CMK (cell line): Measurements from ENCODE around the gene AP3B1.

Experiments used
- DNase-seq: peaks from one replicate; pipeline ENCODE4 v3.0.0-alpha.2; 2010; ENCODE audit warnings: low read depth

AP3B1 gene

DNA sequence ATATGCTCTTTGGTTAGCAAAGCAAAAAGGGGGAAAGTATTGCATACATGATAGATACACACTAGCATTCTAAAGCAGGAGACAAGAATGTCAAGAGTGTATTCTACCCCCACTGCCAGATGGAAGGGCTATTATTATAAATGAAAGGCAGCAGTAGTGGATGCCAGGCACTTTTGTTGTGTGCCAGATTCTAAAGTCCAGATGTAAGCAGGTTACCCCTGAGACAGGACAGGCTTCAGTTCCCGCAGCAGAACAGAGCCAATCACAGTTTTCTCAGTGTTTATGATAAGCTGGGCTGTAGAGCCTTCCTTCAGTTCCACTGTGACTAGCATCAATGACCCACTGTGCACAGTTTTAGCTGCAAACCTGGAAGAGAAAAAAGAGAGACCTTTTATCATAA lies 291.8 kb downstream of the AP3B1 start:
- no peak for DNase-seq

DNA sequence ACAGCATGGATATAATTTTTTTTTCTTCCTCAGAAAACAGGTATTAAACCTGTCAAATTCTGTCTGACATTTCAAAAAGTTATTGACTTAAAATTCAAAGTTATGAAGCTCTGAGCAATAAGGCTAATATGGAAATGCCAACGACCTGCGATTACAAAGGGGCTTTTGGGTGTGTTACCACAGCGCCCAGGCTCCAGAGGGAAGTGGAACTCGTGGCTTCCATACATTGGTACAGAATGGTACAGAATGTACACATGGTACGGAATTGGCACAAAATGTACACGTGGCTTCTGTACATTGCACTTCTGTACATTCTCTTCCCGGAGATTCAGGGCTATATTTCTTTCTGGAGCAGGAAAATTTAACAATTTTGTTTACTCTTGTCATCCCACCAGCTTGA lies 293.3 kb downstream of the AP3B1 start:
- no peak for DNase-seq

DNA sequence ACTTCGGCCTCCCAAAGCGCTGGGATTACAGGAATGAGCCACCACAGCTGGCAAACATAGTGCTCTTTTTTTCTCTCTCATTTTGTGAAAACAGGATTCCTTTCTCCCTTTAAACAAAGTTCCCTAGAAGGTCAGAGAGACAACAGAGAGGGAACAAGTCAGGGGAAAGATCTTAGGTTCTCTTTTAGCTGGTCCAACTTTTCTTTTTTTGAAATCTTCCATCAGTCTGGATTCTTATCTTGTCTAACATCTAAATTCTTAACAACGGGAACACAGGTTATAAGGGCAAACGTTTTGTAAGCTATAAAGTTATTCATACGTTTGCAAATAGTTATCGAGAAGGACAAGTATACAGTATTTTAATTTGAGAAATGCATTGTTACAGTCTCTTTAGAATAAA lies 294.3 kb downstream of the AP3B1 start:
- no peak for DNase-seq

- no peak for DNase-seq
Measured at GRCh38 chr5:77999399-77999798, 295.1 kb downstream of the AP3B1 start.

DNA sequence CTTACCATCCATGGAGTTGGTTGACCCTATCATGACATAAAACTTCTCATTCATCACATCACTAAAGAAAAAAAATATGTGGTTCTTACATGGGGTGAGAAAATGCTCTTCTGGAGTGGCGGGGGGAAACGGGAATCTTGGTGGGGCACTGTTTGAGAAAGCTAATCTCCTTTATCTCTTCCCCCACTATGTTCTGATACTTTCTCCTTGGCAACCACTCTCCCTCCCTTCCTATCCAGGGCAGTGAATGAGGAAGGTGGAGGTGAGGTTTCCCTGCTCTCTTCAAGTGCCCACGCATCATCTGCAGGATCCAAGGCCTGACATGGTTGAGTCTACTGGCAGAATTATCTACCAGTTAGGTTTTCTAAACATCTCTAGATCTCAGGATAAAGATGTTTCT lies 297.6 kb downstream of the AP3B1 start:
- no peak for DNase-seq

DNA sequence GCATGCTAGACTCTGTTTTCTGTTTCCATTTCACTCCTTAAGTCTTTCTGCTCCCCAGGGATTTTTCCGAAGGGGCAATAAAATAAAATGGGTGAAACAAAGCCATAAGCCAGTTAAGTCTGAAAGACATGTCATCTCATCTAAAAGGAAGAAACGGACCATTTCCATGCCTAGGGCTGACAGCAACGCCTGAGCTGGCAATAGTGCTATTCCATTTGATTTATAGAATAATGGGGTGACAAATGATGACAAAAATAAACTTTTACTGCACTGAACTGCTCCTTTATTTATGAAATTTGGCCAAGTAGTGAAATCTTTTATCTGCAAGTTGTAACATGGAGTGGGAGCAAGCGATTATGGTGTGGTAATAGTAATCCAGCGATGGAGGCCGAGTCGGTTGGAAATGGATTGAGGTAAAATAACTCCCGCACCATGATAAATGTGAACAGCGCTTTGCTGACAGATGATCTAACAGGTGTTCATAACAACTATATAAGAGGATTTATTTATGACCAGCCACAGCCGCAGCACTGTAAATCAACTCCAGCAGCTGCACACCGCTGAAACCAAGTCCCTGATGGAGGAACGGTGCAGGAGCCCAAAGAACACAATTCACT lies 298.6 kb downstream of the AP3B1 start:
- DNase-seq: no peak

- no peak for DNase-seq
Measured at GRCh38 chr5:77994943-77995342, 299.6 kb downstream of the AP3B1 start.

- no peak for DNase-seq
Measured at GRCh38 chr5:77993855-77994318, 300.6 kb downstream of the AP3B1 start.

DNA sequence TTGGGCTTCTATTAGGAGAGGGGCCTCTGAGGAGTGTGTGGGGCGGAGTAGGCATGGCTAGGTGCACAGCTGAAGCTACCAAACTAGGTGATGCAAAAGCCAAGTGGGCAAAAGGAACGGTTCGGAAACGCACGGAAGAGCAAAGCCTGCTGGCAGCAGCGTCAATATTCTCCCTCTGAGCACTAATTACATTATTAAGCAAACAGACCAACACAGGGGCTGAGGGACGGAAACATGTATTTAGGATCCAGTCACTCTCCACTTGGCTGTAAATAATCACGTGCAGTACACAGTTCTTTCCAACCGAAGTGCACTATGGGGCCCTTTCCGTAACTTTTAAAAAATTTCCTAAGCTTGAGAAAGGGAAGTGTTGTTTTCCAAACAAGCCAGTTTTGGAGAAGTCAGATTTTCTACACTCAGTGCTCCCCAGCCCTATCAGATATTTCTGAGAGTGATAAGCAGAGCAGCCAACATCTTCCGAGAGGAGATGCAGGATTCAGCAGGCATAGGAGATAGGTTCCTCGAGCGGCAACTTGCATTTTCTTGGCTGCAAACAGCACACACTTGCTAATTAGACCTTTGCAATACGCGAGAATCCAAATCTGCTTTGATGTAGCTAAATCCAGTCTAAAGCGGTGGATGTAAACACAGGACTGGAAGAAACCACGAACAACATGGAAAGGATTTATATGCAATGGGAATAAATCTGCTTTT lies 301.2 kb downstream of the AP3B1 start:
- DNase-seq: no peak

GRCh38 chr5:77991084-77991483 lies 303.4 kb downstream of the AP3B1 start:
- no peak for DNase-seq

- no peak for DNase-seq
Measured at GRCh38 chr5:77990020-77990419, 304.5 kb downstream of the AP3B1 start.

DNA sequence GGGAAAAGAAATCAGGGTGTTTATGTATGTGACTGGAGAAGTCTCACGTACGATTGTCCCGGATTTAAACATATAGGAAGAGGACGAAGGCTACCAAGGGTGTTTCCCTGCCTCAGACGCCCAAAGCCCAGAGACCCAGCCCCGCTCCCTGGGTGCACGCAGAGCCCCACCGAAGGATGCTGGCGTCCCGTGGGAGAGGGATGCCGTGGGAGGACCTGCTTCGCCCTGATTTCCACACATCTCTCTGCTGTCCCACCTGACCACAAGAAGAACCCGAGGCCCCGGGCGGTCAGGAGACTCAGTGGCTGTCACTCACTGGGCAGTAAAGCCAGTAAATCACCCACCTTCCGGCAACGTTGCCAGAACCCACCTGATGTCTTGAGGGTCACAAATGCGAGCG lies 306.5 kb downstream of the AP3B1 start:
- no peak for DNase-seq

GRCh38 chr5:77987331-77987730 lies 307.2 kb downstream of the AP3B1 start:
- DNase-seq: no peak

DNA sequence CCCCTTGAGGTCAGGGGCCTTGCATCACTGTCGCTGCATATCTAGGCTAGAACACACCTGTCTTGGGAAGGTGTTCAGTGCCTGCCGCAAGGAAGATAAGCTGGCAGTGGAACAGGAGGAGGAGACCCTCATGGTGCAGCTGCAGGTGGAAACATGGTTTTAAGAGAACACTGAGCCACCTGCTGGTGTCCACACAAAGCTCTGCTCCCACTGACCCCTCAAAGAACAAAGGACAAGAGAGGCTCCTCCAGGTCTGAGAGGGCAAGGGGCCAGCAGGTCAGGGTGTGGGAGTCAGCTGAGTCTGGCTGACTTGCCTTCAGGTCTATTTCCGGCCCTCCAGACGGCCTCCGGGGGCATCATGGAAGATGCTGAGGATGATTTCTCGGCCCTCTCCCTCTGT lies 308.2 kb downstream of the AP3B1 start:
- no peak for DNase-seq

- DNase-seq: no peak
Measured at GRCh38 chr5:77985247-77985646, 309.3 kb downstream of the AP3B1 start.

DNA sequence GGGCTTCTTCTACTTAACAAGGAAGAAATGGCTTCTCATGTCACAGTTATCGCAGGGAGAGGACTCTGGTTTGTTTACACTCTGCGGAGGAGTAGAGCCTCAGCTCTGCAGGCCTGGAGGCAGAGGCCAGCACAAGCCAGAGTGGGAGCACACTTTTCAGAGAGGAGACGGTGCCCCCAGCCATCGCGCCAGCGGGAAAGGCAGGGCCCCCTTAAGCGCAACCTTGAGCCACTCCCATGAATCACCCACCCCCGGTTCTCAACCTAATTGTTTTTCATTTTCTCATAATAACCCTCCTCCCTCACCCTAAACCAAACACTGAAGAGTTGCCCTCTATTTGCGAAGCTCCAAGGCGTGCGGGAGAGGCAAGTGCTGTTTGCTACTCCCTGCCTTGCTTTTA lies 309.9 kb downstream of the AP3B1 start:
- no peak for DNase-seq

- no peak for DNase-seq
Measured at GRCh38 chr5:77983482-77984199, 310.9 kb downstream of the AP3B1 start.

GRCh38 chr5:77981820-77982219 lies 312.7 kb downstream of the AP3B1 start:
- DNase-seq: no peak

DNA sequence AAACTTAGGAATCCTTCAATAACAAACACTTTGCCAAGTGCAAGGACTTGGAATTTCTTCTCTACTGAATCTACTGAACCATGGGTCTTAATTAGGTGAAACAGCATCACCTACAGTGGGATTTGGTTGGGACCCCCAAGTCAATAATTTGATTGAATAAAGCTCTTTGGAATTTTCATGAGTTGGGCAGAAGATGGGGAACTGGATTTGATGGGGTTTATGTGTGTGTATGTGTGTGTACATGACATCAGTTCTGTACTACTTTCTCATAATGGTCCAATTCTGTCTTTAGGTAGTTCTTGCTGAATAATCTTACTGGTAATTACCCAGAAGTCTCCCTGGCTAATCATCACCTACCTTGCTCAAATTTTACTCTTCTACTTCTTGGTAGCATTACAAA lies 319.9 kb downstream of the AP3B1 start:
- no peak for DNase-seq

DNA sequence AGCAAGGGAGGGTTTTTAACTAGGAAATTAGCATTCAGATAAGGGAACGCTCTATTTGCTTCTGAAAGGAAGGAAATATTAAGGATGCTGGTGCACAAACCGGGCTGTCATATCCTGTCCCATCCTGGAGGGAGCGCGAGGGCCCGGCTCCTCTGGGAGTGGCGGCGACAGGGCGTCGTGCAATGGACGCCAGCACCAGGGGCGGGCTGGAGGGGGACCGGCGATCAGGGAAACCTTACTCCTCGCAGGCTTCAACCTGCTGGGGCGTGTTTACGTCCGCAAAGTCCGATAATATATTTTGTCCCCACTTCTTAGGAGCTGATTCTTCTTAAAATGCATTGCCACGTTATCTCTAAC lies 321.3 kb downstream of the AP3B1 start:
- DNase-seq: no peak

DNA sequence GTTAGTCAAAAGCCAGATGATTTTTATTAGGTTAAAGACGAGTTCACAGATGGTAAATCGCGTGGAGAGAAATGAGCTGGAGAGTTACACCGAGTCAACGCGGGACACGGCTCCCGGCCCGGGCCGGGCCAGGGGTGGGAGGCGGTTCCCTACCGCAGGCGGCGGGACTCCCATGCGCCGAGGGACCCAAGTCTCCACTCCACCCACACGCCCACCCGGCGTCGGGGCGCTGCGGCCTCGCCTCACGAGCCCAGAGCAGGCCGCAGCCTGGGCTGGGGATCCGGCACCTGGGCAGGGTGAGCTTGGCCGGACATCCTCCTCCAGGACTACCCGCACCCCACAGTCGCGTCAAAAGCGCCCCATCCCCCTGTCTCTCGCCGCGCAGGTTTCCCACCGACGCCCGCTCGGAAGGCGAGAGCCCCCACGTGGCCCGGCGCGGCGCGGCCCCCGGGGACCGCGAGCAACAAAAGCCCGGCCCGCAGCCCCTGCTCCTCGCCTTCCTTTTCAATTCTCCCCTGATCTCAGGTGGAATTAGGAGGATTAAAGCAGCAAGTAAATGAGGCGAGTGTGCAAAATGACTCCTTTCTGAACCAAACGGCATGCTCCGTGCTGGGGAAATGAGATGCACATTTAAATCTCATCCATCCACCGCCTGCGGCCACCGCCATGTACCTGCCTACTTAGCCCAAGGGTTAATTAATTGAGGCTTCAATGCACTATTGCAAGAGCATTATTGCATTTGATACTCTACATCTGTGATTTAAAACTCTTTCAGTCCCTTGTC lies 321.8 kb downstream of the AP3B1 start:
- no peak for DNase-seq

DNA sequence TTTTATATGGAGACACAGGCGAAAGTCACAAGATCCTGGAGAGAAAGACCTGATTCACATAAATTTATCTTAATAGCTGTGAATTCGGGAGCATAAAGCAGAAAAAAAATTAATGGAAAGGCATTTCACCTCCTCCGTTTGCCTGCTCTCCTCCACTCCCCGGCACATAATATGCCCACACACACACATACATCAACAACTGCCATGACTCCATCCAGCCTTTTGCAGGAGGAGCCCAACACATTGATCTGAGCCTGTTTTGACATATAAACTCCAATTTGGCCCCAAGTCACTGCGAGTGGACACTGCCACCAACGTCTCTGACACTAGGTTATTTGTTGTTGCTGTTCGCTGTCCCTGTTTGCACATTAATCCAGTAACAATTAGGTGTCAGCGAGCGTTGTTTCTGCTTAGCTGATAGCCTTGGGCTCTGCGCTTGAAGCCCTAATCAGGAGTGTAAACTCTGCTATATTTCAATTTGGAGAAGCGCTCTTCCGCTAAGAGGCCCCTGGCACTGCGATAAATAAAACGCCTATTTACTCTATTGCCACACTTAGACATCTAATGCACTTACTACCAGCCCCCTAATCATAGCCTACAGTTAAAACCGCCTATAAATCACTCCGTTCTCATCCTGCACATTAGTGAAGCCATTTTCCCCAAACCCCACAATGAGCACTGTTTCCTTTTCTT lies 322.6 kb downstream of the AP3B1 start:
- DNase-seq: no peak
